Activated CD8-positive, alpha-beta T cell treated with anti-CD3 and anti-CD28 coated beads for 36 hours (primary cell): ENCODE data around the gene OFD1. TPM values are rescaled to one million over a fixed set of nuclear protein-coding genes. Genes with fewer than 3 reads are reported as not detected.
"Not testable (repeated sequence)": the region's sequence is repeated elsewhere in the genome, so short reads cannot be mapped to it uniquely, and the experiment has no call there.

Source experiments
- ATAC-seq: fragments of 200-7000 bp; cut with Tn5 transposase; one replicate; pipeline ENCODE4 v1.10.0; 2021; ENCODE audit warnings: mild to moderate bottlenecking, moderate library complexity
- CTCF ChIA-PET: fragments of 350-600 bp; sonication (Branson Sonifier 250); formaldehyde crosslinking; loops from one replicate; lab custom pipeline; 2021; ENCODE audit warnings: antibody characterized with exemption; lab: Charles Lee
- POLR2A ChIA-PET: fragments of 350-600 bp; sonication (Branson Sonifier 250); formaldehyde crosslinking; loops from one replicate; lab custom pipeline; 2021; ENCODE audit warnings: antibody characterized with exemption; lab: Charles Lee
- DNase-seq: peaks from one replicate; pipeline ENCODE4 v3.0.0-alpha.2; 2020
- H3K27ac Mint-ChIP-seq: one replicate; pipeline ENCODE4 v1.8.0; 2021; ENCODE audit warnings: mild to moderate bottlenecking, mixed read lengths
- H3K27me3 Mint-ChIP-seq: one replicate; pipeline ENCODE4 v1.8.0; 2021; ENCODE audit warnings: mixed read lengths
- H3K36me3 Mint-ChIP-seq: one replicate; pipeline ENCODE4 v1.8.0; 2021; ENCODE audit warnings: low read depth, mixed read lengths
- H3K4me1 Mint-ChIP-seq: one replicate; pipeline ENCODE4 v1.8.0; 2021; ENCODE audit warnings: low read depth, mixed read lengths
- H3K4me3 Mint-ChIP-seq: one replicate; pipeline ENCODE4 v1.8.0; 2021; ENCODE audit warnings: mild to moderate bottlenecking, moderate library complexity, mixed read lengths
- H3K9me3 Mint-ChIP-seq: one replicate; pipeline ENCODE4 v1.8.0; 2021; ENCODE audit warnings: mixed read lengths
- intact Hi-C: fragments of 100-400 bp; cut with micrococcal nuclease; formaldehyde crosslinking; loops from one replicate; pipeline ENCODE4 v1.10.0; 2022
- total RNA-seq, 2 experiments: library from RNA; stranded (reverse); gene quantifications; one replicate each; pipeline ENCODE4 v1.2.3, GENCODE V29; 2021
- TF ChIP-seq, protein P1 (sequence below): fragments of 200-600 bp; IDR thresholded peaks from one replicate; pipeline ENCODE4 v1.8.0; 2022; ENCODE audit warnings: antibody characterized with exemption, mild to moderate bottlenecking

OFD1 gene
- total RNA-seq, 2 experiments from 2014 or later, result 32.4 to 34.5 TPM

- no peaks in the 10 kb centered on the region for H3K27me3 Mint-ChIP-seq
- DNase-seq (peak; percentile 20), ATAC-seq (peak; percentile 55)
- H3K4me1 Mint-ChIP-seq, result peaks cover 40% of the 10 kb centered on the region
- H3K36me3 Mint-ChIP-seq, result peaks cover 56% of the 10 kb centered on the region
- intact Hi-C loops, result no loop called here
- TF ChIP-seq, protein P1, sequence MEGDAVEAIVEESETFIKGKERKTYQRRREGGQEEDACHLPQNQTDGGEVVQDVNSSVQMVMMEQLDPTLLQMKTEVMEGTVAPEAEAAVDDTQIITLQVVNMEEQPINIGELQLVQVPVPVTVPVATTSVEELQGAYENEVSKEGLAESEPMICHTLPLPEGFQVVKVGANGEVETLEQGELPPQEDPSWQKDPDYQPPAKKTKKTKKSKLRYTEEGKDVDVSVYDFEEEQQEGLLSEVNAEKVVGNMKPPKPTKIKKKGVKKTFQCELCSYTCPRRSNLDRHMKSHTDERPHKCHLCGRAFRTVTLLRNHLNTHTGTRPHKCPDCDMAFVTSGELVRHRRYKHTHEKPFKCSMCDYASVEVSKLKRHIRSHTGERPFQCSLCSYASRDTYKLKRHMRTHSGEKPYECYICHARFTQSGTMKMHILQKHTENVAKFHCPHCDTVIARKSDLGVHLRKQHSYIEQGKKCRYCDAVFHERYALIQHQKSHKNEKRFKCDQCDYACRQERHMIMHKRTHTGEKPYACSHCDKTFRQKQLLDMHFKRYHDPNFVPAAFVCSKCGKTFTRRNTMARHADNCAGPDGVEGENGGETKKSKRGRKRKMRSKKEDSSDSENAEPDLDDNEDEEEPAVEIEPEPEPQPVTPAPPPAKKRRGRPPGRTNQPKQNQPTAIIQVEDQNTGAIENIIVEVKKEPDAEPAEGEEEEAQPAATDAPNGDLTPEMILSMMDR, result no peak
- H3K4me3 Mint-ChIP-seq, result no peak overlapping the region
- ChIA-PET POLR2A (no interaction called here), CTCF (no interaction called here)
- peak overlapping the region; percentile 81 for H3K27ac Mint-ChIP-seq
- H3K9me3 Mint-ChIP-seq, result no peaks in the 10 kb centered on the region
Observed at GRCh38 chrX:13719192-13719856, 15.2 kb upstream of the OFD1 start.

GRCh38 chrX:13721371-13721770, 13.2 kb upstream of the OFD1 start:
- peaks cover 61% of the 10 kb centered on the region for H3K36me3 Mint-ChIP-seq
- intact Hi-C loops, result no loop called here
- TF ChIP-seq, protein P1, result no peak
- DNase-seq (no peak), ATAC-seq (no peak)
- ChIA-PET CTCF (no interaction called here), POLR2A (no interaction called here)
- no peaks in the 10 kb centered on the region for H3K9me3 Mint-ChIP-seq
- peak overlapping the region; percentile 46 for H3K27ac Mint-ChIP-seq
- H3K4me1 Mint-ChIP-seq, result peaks cover 50% of the 10 kb centered on the region
- H3K4me3 Mint-ChIP-seq, result no peak overlapping the region
- no peaks in the 10 kb centered on the region for H3K27me3 Mint-ChIP-seq

DNA sequence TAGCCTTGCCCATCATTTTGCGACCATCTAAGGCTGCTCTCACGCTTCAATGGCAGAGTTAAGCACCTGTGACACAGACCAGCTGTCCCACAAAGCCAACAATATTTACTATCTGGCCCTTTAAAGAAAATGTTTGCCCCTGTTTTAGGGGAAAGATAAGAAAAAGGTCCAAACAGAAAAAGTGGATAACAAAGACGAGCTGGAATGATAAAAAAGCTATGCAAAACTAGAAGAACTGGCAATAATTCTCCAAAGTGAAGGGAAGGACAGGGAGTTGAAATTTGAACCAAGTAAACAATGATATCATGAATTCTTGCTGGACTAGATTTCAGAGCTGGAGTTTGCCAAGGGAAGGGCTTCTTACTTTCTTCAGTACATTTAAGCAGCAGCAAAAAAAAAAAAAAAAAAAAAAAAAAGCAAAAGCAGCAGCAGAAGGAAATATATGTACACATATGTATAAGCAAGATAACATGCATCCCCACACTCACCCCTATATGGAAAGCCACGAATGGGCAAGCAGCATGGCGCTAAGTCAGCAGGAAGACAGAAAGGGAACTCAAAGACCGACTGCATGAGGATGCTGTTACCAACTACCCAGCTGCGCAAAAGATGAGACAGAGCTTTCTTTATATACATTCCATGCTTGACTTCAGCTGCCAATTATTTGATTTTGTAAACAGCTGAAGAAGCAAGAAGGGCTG, 12.6 kb upstream of the OFD1 start:
- intact Hi-C loops, result no loop called here
- TF ChIP-seq, protein P1, result no peak
- Mint-ChIP-seq H3K4me1 (peaks cover 52% of the 10 kb centered on the region), H3K27ac (peak overlapping the region; percentile 43), H3K9me3 (no peaks in the 10 kb centered on the region), H3K27me3 (no peaks in the 10 kb centered on the region), H3K4me3 (no peak overlapping the region), H3K36me3 (peaks cover 64% of the 10 kb centered on the region)
- DNase-seq (no peak), ATAC-seq (no peak)
- ChIA-PET CTCF (no interaction called here), POLR2A (interaction anchor here (0.6 to 1.1 kb wide), 2 partner anchors 23 to 33 kb away, joined by 3 to 5 read pairs; partner anchors contain the start of gene RAB9A)

DNA sequence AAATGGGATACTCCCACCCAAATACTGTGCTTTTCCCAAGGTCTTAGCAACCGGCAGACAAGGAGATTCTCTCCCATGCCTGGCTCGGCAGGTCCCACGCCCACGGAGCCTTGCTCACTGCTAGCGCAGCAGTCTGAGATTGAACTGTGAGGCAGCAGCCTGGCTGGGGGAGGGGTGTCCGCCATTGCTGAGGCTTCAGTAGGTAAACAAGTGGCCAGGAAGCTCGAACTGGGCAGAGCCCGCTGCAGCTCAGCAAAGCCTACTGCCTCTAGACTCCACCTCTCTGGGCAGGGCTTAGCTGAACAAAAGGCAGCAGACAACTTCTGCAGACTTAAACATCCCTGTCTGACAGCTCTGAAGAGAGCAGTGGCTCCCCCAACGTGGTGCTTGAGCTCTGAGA, 9.7 kb upstream of the OFD1 start:
- H3K27me3 Mint-ChIP-seq, CTCF ChIA-PET, intact Hi-C loops, H3K9me3 Mint-ChIP-seq, ATAC-seq, H3K4me3 Mint-ChIP-seq: not testable (repeated sequence)
- POLR2A ChIA-PET, result interaction anchor here (0.9 to 1.1 kb wide), 2 partner anchors 9 to 12 kb away, joined by 3 read pairs; partner anchors contain the start of genes OFD1 and TRAPPC2
- peak overlapping the region; percentile 34 for H3K27ac Mint-ChIP-seq
- DNase-seq, result peak; percentile 64
- peaks cover 70% of the 10 kb centered on the region for H3K36me3 Mint-ChIP-seq
- H3K4me1 Mint-ChIP-seq, result peaks cover 55% of the 10 kb centered on the region

DNA sequence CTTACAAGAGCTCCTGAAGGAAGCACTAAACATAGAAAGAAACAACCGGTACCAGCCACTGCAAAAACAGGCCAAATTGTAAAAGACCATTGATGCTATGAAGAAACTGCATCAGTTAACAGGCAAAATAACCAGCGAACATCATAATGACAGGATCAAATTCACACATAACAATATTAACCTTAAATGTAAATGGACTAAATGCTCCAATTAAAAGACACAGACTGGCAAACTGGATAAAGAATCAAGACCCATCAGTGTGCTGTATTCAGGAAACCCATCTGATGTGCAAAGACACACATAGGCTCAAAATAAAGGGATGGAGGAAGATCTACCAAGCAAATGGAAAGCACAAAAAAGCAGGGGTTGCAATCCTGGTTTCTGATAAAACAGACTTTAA, 8.0 kb upstream of the OFD1 start:
- peak overlapping the region; percentile 80 for H3K27ac Mint-ChIP-seq
- peaks cover 65% of the 10 kb centered on the region for H3K4me1 Mint-ChIP-seq
- DNase-seq, intact Hi-C loops, H3K9me3 Mint-ChIP-seq, H3K4me3 Mint-ChIP-seq, H3K27me3 Mint-ChIP-seq, POLR2A ChIA-PET, ATAC-seq: not testable (repeated sequence)
- peaks cover 77% of the 10 kb centered on the region for H3K36me3 Mint-ChIP-seq
- CTCF ChIA-PET, result interaction anchor here (1.8 kb wide), 1 partner anchor 10 kb away, joined by 4 read pairs; no protein-coding TSS in a partner anchor

DNA sequence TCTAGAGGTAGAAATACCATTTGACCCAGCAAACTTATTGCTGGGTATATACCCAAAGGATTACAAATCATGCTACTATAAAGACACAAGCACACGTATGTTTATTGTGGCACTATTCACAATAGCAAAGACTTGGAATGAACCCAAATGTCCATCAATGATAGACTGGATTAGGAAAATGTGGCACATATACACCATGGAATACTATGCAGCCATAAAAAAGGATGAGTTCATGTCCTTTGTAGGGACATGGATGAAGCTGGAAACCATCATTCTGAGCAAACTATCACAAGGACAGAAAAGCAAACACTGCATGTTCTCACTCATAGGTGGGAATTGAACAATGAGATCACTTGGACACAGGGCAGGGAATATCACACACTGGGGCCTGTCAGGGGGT, 4.0 kb upstream of the OFD1 start:
- H3K4me3 Mint-ChIP-seq, CTCF ChIA-PET: not testable (repeated sequence)

More for the DNA sequence above, 4.0 kb upstream of the OFD1 start:
- POLR2A ChIA-PET, result interaction anchor here (0.7 kb wide), 1 partner anchor 299 kb away, joined by 3 read pairs; the partner anchor contains the start of gene GEMIN8
- not testable (repeated sequence) for H3K9me3 Mint-ChIP-seq, ATAC-seq, H3K27me3 Mint-ChIP-seq, DNase-seq, H3K27ac Mint-ChIP-seq
- Mint-ChIP-seq H3K36me3 (peaks cover 72% of the 10 kb centered on the region), H3K4me1 (peaks cover 63% of the 10 kb centered on the region)
- intact Hi-C loops, result loop anchor here (10.0 kb wide), 2 partner anchors 46 to 76 kb away; partner anchors contain the start of genes RAB9A and TCEANC
